HG03175 (cell line): ENCODE measurements around the gene BMP7.
"Not testable (repeated sequence)": the region's sequence is repeated elsewhere in the genome, so short reads cannot be mapped to it uniquely, and the experiment has no call there.

ENCODE experiments used
- ATAC-seq: cut with Tn5 transposase; IDR thresholded peaks from one replicate; pipeline ENCODE4 v1.9.1; 2021; ENCODE audit warnings: mild to moderate bottlenecking, moderate library complexity; ENCODE audit not compliant: unreplicated experiment

The BMP7 gene

GRCh38 chr20:57288651-57289277, 22.3 kb upstream of the BMP7 start:
- ATAC-seq = no peak

GRCh38 chr20:57287901-57288300, 21.5 kb upstream of the BMP7 start:
- ATAC-seq = no peak

GRCh38 chr20:57287007-57287880, 20.8 kb upstream of the BMP7 start:
- ATAC-seq = no peak

GRCh38 chr20:57283860-57284259, 17.4 kb upstream of the BMP7 start:
- ATAC-seq = no peak

GRCh38 chr20:57282670-57283361, 16.4 kb upstream of the BMP7 start:
- ATAC-seq = no peak

GRCh38 chr20:57281900-57282299, 15.5 kb upstream of the BMP7 start:
- no peak for ATAC-seq

GRCh38 chr20:57280221-57280620, 13.8 kb upstream of the BMP7 start:
- no peak for ATAC-seq

GRCh38 chr20:57279548-57279947, 13.1 kb upstream of the BMP7 start:
- not testable (repeated sequence) for ATAC-seq

GRCh38 chr20:57278457-57278856, 12.0 kb upstream of the BMP7 start:
- no peak for ATAC-seq

- ATAC-seq = no peak
Observed at GRCh38 chr20:57277398-57278105, 11.1 kb upstream of the BMP7 start.

- no peak for ATAC-seq
Observed at GRCh38 chr20:57276221-57276620, 9.8 kb upstream of the BMP7 start.

GRCh38 chr20:57275813-57276212, 9.4 kb upstream of the BMP7 start:
- no peak for ATAC-seq

GRCh38 chr20:57275334-57275733, 8.9 kb upstream of the BMP7 start:
- ATAC-seq = no peak

GRCh38 chr20:57274846-57275245, 8.4 kb upstream of the BMP7 start:
- ATAC-seq = no peak

- ATAC-seq = no peak
Observed at GRCh38 chr20:57274299-57274698, 7.9 kb upstream of the BMP7 start.

GRCh38 chr20:57272883-57273535, 6.6 kb upstream of the BMP7 start:
- no peak for ATAC-seq

GRCh38 chr20:57270204-57270984, 4.0 kb upstream of the BMP7 start:
- ATAC-seq = no peak

GRCh38 chr20:57269148-57269984, 2.9 kb upstream of the BMP7 start:
- ATAC-seq = no peak
